Amniotic stem cell (primary cell): ENCODE data around the gene TRPV4.

ENCODE experiments used
- DNase-seq: peaks from one replicate; lab custom pipeline; 2025; lab: John Stamatoyannopoulos, UW

The TRPV4 gene

GRCh38 chr12:109739747-109740693 lies 93.2 kb downstream of the TRPV4 start:
- no peak for DNase-seq

GRCh38 chr12:109738878-109739665 lies 94.1 kb downstream of the TRPV4 start:
- no peak for DNase-seq

- no peak for DNase-seq
These were observed 95.0 kb downstream of the TRPV4 start for GRCh38 chr12:109738209-109738608.

GRCh38 chr12:109737631-109738030 lies 95.6 kb downstream of the TRPV4 start:
- DNase-seq: no peak

GRCh38 chr12:109737126-109737525 lies 96.1 kb downstream of the TRPV4 start:
- DNase-seq: no peak

- DNase-seq: no peak
These were observed 96.6 kb downstream of the TRPV4 start for GRCh38 chr12:109736552-109737108.

GRCh38 chr12:109735825-109736551 lies 97.2 kb downstream of the TRPV4 start:
- DNase-seq: no peak

- DNase-seq: no peak
These were observed 98.1 kb downstream of the TRPV4 start for GRCh38 chr12:109735051-109735521.

GRCh38 chr12:109734219-109735000 lies 98.8 kb downstream of the TRPV4 start:
- no peak for DNase-seq
